Ovary (tissue), 3 donors: Measurements from ENCODE around the gene LIMCH1.

Experiments
- CTCF ChIP-seq, 3 donors: fragments of 450-650 bp in 2 of 3; fragments of 200-600 bp in 1 of 3; IDR thresholded peaks; one replicate each; pipeline versions ENCODE4 v1.5.1 to v1.8.0; 2016 to 2022; ENCODE audit warnings: antibody characterized with exemption in 3 of 3, mild to moderate bottlenecking in 1 of 3
- EP300 ChIP-seq: sonication (generic); formaldehyde crosslinking; IDR thresholded peaks from one replicate; pipeline ENCODE4 v1.6.1; 2017; ENCODE audit warnings: antibody characterized with exemption
- POLR2A ChIP-seq: fragments of 450-650 bp; IDR thresholded peaks from one replicate; pipeline ENCODE4 v1.6.1; 2017; ENCODE audit warnings: antibody characterized with exemption, mild to moderate bottlenecking, moderate library complexity
- donor health status: DM: no; HTN: no; CAD: no.

GRCh38 chr4:41713768-41714167 lies 175.8 kb downstream of the LIMCH1 start:
- TF ChIP-seq POLR2A: no peak
- no peak for TF ChIP-seq CTCF (IDR thresholded peaks at IDR 0.05)
- no peak for TF ChIP-seq EP300
